Neural cell (in vitro differentiated cells): ENCODE measurements around the gene FXN.

ENCODE experiments used
- EP300 ChIP-seq: fragments of 450-650 bp; conservative IDR thresholded peaks from 2 replicates; pipeline ENCODE4 v1.6.1; 2014; ENCODE audit warnings: antibody characterized with exemption, mild to moderate bottlenecking, moderate library complexity; ENCODE audit not compliant: poor library complexity, severe bottlenecking
- EZH2 ChIP-seq: fragments of 200-600, 300-800 bp; shearing (Covaris generic), sonication (generic); IDR thresholded peaks from 2 replicates; pipeline ENCODE4 v1.6.1; 2014; ENCODE audit warnings: antibody characterized with exemption, low read length, borderline replicate concordance, mild to moderate bottlenecking; ENCODE audit not compliant: insufficient read depth, poor library complexity, severe bottlenecking
- POLR2AphosphoS5 ChIP-seq: IDR thresholded peaks from 2 replicates; pipeline ENCODE4 v1.6.1; 2012
- TF ChIP-seq, protein P1 (sequence below): fragments of 450-650 bp; IDR thresholded peaks from 2 replicates; pipeline ENCODE4 v1.5.1; 2014; ENCODE audit warnings: antibody characterized with exemption, mild to moderate bottlenecking, moderate library complexity; ENCODE audit not compliant: poor library complexity, severe bottlenecking

DNA sequence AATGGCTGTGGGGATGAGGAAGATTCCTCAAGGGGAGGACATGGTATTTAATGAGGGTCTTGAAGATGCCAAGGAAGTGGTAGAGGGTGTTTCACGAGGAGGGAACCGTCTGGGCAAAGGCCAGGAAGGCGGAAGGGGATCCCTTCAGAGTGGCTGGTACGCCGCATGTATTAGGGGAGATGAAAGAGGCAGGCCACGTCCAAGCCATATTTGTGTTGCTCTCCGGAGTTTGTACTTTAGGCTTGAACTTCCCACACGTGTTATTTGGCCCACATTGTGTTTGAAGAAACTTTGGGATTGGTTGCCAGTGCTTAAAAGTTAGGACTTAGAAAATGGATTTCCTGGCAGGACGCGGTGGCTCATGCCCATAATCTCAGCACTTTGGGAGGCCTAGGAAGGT lies 1.2 kb downstream of the FXN start:
- TF ChIP-seq POLR2AphosphoS5 (no peak), EP300 (no peak), EZH2 (no peak)
- TF ChIP-seq, protein P1, sequence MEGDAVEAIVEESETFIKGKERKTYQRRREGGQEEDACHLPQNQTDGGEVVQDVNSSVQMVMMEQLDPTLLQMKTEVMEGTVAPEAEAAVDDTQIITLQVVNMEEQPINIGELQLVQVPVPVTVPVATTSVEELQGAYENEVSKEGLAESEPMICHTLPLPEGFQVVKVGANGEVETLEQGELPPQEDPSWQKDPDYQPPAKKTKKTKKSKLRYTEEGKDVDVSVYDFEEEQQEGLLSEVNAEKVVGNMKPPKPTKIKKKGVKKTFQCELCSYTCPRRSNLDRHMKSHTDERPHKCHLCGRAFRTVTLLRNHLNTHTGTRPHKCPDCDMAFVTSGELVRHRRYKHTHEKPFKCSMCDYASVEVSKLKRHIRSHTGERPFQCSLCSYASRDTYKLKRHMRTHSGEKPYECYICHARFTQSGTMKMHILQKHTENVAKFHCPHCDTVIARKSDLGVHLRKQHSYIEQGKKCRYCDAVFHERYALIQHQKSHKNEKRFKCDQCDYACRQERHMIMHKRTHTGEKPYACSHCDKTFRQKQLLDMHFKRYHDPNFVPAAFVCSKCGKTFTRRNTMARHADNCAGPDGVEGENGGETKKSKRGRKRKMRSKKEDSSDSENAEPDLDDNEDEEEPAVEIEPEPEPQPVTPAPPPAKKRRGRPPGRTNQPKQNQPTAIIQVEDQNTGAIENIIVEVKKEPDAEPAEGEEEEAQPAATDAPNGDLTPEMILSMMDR = no peak
